Lower lobe of right lung (tissue), 2 donors: Measurements from ENCODE around the gene CLSTN2. TPM values are rescaled to one million over a fixed set of nuclear protein-coding genes. Genes with fewer than 3 reads are reported as not detected.

ENCODE experiments used
- ATAC-seq, 2 donors: fragments of 200-7000 bp; cut with Tn5 transposase; one replicate each; pipeline ENCODE4 v1.9.1; 2020 to 2022; ENCODE audit warnings: mild to moderate bottlenecking in 2 of 2, moderate library complexity in 2 of 2
- DNase-seq: peaks from one replicate; pipeline ENCODE4 v3.0.0-alpha.2; 2020
- H3K27ac ChIP-seq: fragments of 200-600 bp; one replicate; pipeline ENCODE4 v1.8.0; 2022
- H3K27me3 ChIP-seq: fragments of 200-600 bp; one replicate; pipeline ENCODE4 v1.8.0; 2022; ENCODE audit warnings: low read depth
- H3K36me3 ChIP-seq: fragments of 200-600 bp; one replicate; pipeline ENCODE4 v1.8.0; 2022; ENCODE audit warnings: mild to moderate bottlenecking
- H3K4me1 ChIP-seq: fragments of 200-600 bp; one replicate; pipeline ENCODE4 v1.8.0; 2022
- H3K4me3 ChIP-seq: fragments of 200-600 bp; one replicate; pipeline ENCODE4 v1.8.0; 2022; ENCODE audit warnings: mild to moderate bottlenecking
- H3K9me3 ChIP-seq: fragments of 200-600 bp; one replicate; pipeline ENCODE4 v1.8.0; 2022
- CTCF ChIP-seq: fragments of 200-600 bp; IDR thresholded peaks from one replicate; pipeline ENCODE4 v1.8.0; 2022; ENCODE audit warnings: antibody characterized with exemption, mild to moderate bottlenecking
- intact Hi-C: fragments of 100-400 bp; cut with DNase I; formaldehyde crosslinking; loops from one replicate; pipeline ENCODE4 v1.11.0; 2022
- total RNA-seq: library from RNA; stranded (reverse); fragmentation: NEBNext Ultra II Directional; extraction: Animal tissue kit (Norgen Biotek cat#: 25700); gene quantifications from one replicate; pipeline ENCODE4 v1.2.1, GENCODE V29; 2021
- donor health status: DM: no; HTN: yes; CAD: no; lungs with severe emphysema.

The CLSTN2 gene
- total RNA-seq, 1 donor from 2014 or later: 4.5 TPM

GRCh38 chr3:140176526-140176925 lies 241.5 kb downstream of the CLSTN2 start:
- Histone ChIP-seq H3K36me3 (no peaks in the 10 kb centered on the region), H3K9me3 (no peaks in the 10 kb centered on the region), H3K4me3 (no peak overlapping the region), H3K27me3 (no peaks in the 10 kb centered on the region), H3K4me1 (no peaks in the 10 kb centered on the region), H3K27ac (no peak overlapping the region)
- intact Hi-C loops: no loop called here
- DNase-seq (no peak), ATAC-seq (no peak)
- no peak for TF ChIP-seq CTCF

GRCh38 chr3:140177943-140178342 lies 243.0 kb downstream of the CLSTN2 start:
- H3K27ac ChIP-seq: no peak overlapping the region
- H3K4me3 ChIP-seq: no peak overlapping the region
- no peaks in the 10 kb centered on the region for H3K36me3 ChIP-seq
- no peaks in the 10 kb centered on the region for H3K27me3 ChIP-seq
- H3K4me1 ChIP-seq: no peaks in the 10 kb centered on the region
- H3K9me3 ChIP-seq: no peaks in the 10 kb centered on the region
- ATAC-seq (no peak), DNase-seq (no peak)
- intact Hi-C loops: no loop called here
- no peak for TF ChIP-seq CTCF

GRCh38 chr3:140178482-140178881 lies 243.5 kb downstream of the CLSTN2 start:
- no peak for TF ChIP-seq CTCF
- Histone ChIP-seq H3K4me3 (no peak overlapping the region), H3K27me3 (no peaks in the 10 kb centered on the region), H3K27ac (no peak overlapping the region), H3K4me1 (no peaks in the 10 kb centered on the region), H3K36me3 (no peaks in the 10 kb centered on the region), H3K9me3 (no peaks in the 10 kb centered on the region)
- no peak for ATAC-seq
- intact Hi-C loops: no loop called here
- no peak for DNase-seq

GRCh38 chr3:140180603-140181002 lies 245.6 kb downstream of the CLSTN2 start:
- TF ChIP-seq CTCF: no peak
- ATAC-seq (no peak), DNase-seq (no peak)

GRCh38 chr3:140185375-140185774 lies 250.4 kb downstream of the CLSTN2 start:
- Histone ChIP-seq H3K4me1 (peaks cover 6% of the 10 kb centered on the region), H3K27ac (no peak overlapping the region), H3K9me3 (no peaks in the 10 kb centered on the region), H3K36me3 (no peaks in the 10 kb centered on the region), H3K4me3 (no peak overlapping the region), H3K27me3 (no peaks in the 10 kb centered on the region)
- no peak for TF ChIP-seq CTCF
- ATAC-seq (no peak), DNase-seq (no peak)
- intact Hi-C loops: no loop called here

More at GRCh38 chr3:140180603-140181002, 245.6 kb downstream of the CLSTN2 start:
- Histone ChIP-seq H3K4me3 (no peak overlapping the region), H3K4me1 (no peaks in the 10 kb centered on the region), H3K36me3 (no peaks in the 10 kb centered on the region), H3K27ac (no peak overlapping the region), H3K9me3 (no peaks in the 10 kb centered on the region), H3K27me3 (no peaks in the 10 kb centered on the region)
- intact Hi-C loops: no loop called here

- Histone ChIP-seq H3K36me3 (no peaks in the 10 kb centered on the region), H3K4me3 (no peak overlapping the region), H3K9me3 (no peaks in the 10 kb centered on the region), H3K27ac (no peak overlapping the region), H3K4me1 (peaks cover 6% of the 10 kb centered on the region), H3K27me3 (no peaks in the 10 kb centered on the region)
- TF ChIP-seq CTCF: no peak
- ATAC-seq: peak in 1 of 2 donors; percentile 47
- intact Hi-C loops: no loop called here
- DNase-seq: no peak
Observed at GRCh38 chr3:140186421-140186920, 251.5 kb downstream of the CLSTN2 start.
